A673 (cell line): ENCODE data around the gene GULP1. TPM values are rescaled to one million over a fixed set of nuclear protein-coding genes. Genes with fewer than 3 reads are reported as not detected.

Experiments used
- BruUV-seq: library from RNA; stranded (reverse); fragments of 400-500 nt; replicated peaks from 2 replicates; lab custom pipeline; 2021; lab: Mats Ljungman, UMichigan
- CTCF ChIA-PET: fragments of 300-600 bp; sonication (Branson Sonifier 250); formaldehyde crosslinking; loops from one replicate; lab custom pipeline; 2022; ENCODE audit warnings: antibody characterized with exemption; lab: Charles Lee
- POLR2A ChIA-PET: fragments of 300-600 bp; sonication (Branson Sonifier 250); formaldehyde crosslinking; loops from one replicate; lab custom pipeline; 2022; ENCODE audit warnings: antibody characterized with exemption; ENCODE audit not compliant: low non-redundant PET; lab: Charles Lee
- DNase-seq: peaks from one replicate; pipeline ENCODE4 v3.0.0-alpha.2; 2015; ENCODE audit warnings: low spot score
- H3K27ac ChIP-seq: fragments of 200-600 bp; sonication (generic); 2 replicates; pipeline ENCODE4 v1.5.1; 2016; ENCODE audit warnings: mixed run types, low read depth, mild to moderate bottlenecking, mixed read lengths, antibody characterized with exemption, low read length; ENCODE audit not compliant: poor library complexity, severe bottlenecking
- H3K27me3 ChIP-seq: fragments of 200-600 bp; sonication (generic); replicated peaks from 2 replicates; pipeline ENCODE4 v1.6.1; 2017; ENCODE audit warnings: mixed run types, low read depth, mild to moderate bottlenecking, mixed read lengths, antibody characterized with exemption, low read length; ENCODE audit not compliant: insufficient read depth, poor library complexity
- H3K36me3 ChIP-seq: fragments of 200-600 bp; sonication (generic); 2 replicates; pipeline ENCODE4 v1.6.1; 2016; ENCODE audit warnings: mixed run types, mild to moderate bottlenecking, mixed read lengths, antibody characterized with exemption, low read length; ENCODE audit not compliant: insufficient read depth, poor library complexity, severe bottlenecking
- H3K4me1 ChIP-seq: fragments of 200-600 bp; sonication (generic); 2 replicates; pipeline ENCODE4 v1.6.1; 2017; ENCODE audit warnings: mixed run types, mild to moderate bottlenecking, mixed read lengths, antibody characterized with exemption, low read length; ENCODE audit not compliant: insufficient read depth, poor library complexity, severe bottlenecking
- H3K4me3 ChIP-seq: fragments of 200-600 bp; sonication (generic); 2 replicates; pipeline ENCODE4 v1.5.1; 2016; ENCODE audit warnings: low read depth, mixed run types, mild to moderate bottlenecking, mixed read lengths, low read length; ENCODE audit not compliant: poor library complexity, severe bottlenecking
- H3K9me3 ChIP-seq: fragments of 200-600 bp; sonication (generic); 2 replicates; pipeline ENCODE4 v1.6.1; 2016; ENCODE audit warnings: mixed run types, low read depth, mild to moderate bottlenecking, mixed read lengths, antibody characterized with exemption, low read length; ENCODE audit not compliant: poor library complexity, severe bottlenecking
- CTCF ChIP-seq: fragments of 300-800, 200-600 bp; sonication (generic); conservative IDR thresholded peaks from 2 replicates; pipeline ENCODE4 v1.5.1; 2017; ENCODE audit warnings: low read depth, mild to moderate bottlenecking, antibody characterized with exemption, low read length, moderate library complexity, mixed read lengths
- EZH2 ChIP-seq: fragments of 200-600 bp; sonication (generic); IDR thresholded peaks from 2 replicates; pipeline ENCODE4 v1.6.1; 2017; ENCODE audit warnings: borderline replicate concordance, low read depth, mild to moderate bottlenecking, mixed read lengths, antibody characterized with exemption, low read length; ENCODE audit not compliant: poor library complexity, severe bottlenecking
- intact Hi-C: fragments of 100-400 bp; cut with micrococcal nuclease; formaldehyde crosslinking; loops from one replicate; pipeline ENCODE4 v1.10.0; 2022; ENCODE audit not compliant: unreplicated experiment
- total RNA-seq: library from RNA; stranded (reverse); gene quantifications from 2 replicates; pipeline ENCODE4 v1.2.3, GENCODE V29; 2021

GULP1 gene
- total RNA-seq, 1 experiment from 2014 or later = 7.2 TPM

GRCh38 chr2:188406414-188406813 is 114.7 kb downstream of the GULP1 start:
- no peak for DNase-seq
- no peak for TF ChIP-seq CTCF
- no peak for TF ChIP-seq EZH2
- CTCF ChIA-PET = no interaction called here
- Histone ChIP-seq H3K4me1 (no peaks in the 10 kb centered on the region), H3K27me3 (no peaks in the 10 kb centered on the region), H3K9me3 (peaks cover 14% of the 10 kb centered on the region), H3K4me3 (no peak overlapping the region), H3K27ac (no peak overlapping the region), H3K36me3 (no peaks in the 10 kb centered on the region)
- intact Hi-C loops = no loop called here
- POLR2A ChIA-PET = no interaction called here
- BruUV-seq = no TSS peak

GRCh38 chr2:188410504-188411235 is 119.0 kb downstream of the GULP1 start:
- peaks cover 10% of the 10 kb centered on the region for H3K4me1 ChIP-seq

GRCh38 chr2:188412190-188412589 is 120.5 kb downstream of the GULP1 start:
- no peak for TF ChIP-seq EZH2
- TF ChIP-seq CTCF = no peak
- ChIA-PET POLR2A (no interaction called here), CTCF (no interaction called here)
- no peak for DNase-seq
- BruUV-seq = no TSS peak
- Histone ChIP-seq H3K27me3 (no peaks in the 10 kb centered on the region), H3K9me3 (peaks cover 1% of the 10 kb centered on the region), H3K4me3 (no peak overlapping the region), H3K4me1 (peaks cover 10% of the 10 kb centered on the region), H3K27ac (no peak overlapping the region), H3K36me3 (no peaks in the 10 kb centered on the region)
- intact Hi-C loops = no loop called here

More at GRCh38 chr2:188410504-188411235, 119.0 kb downstream of the GULP1 start:
- no peaks in the 10 kb centered on the region for H3K27me3 ChIP-seq
- TF ChIP-seq CTCF (no peak), EZH2 (no peak)
- ChIA-PET POLR2A (no interaction called here), CTCF (no interaction called here)
- no peaks in the 10 kb centered on the region for H3K36me3 ChIP-seq
- intact Hi-C loops = no loop called here
- H3K4me3 ChIP-seq = no peak overlapping the region
- H3K27ac ChIP-seq = no peak overlapping the region
- no TSS peak for BruUV-seq
- H3K9me3 ChIP-seq = peaks cover 11% of the 10 kb centered on the region
- DNase-seq = no peak
